Gastroesophageal sphincter (tissue), 4 donors: ENCODE measurements around the gene UNC5A. TPM values are rescaled to one million over a fixed set of nuclear protein-coding genes. Genes with fewer than 3 reads are reported as not detected.
"Not testable (repeated sequence)": the region's sequence is repeated elsewhere in the genome, so short reads cannot be mapped to it uniquely, and the experiment has no call there.

Source experiments
- ATAC-seq: fragments of 150-250 bp; one replicate; pipeline ENCODE4 v1.9.1; 2016; ENCODE audit warnings: mild to moderate bottlenecking, moderate library complexity
- H3K27ac ChIP-seq, 4 donors: fragments of 200-600 bp; sonication (generic) in 3 of 4; 1 replicate in 3 of 4; 2 replicates in 1 of 4; pipeline ENCODE4 v1.5.1; 2016 to 2019
- H3K27me3 ChIP-seq: fragments of 200-600 bp; sonication (generic); one replicate; pipeline ENCODE4 v1.5.1; 2019
- H3K36me3 ChIP-seq, 2 donors: fragments of 200-600 bp; sonication (generic); one replicate each; pipeline ENCODE4 v1.5.1; 2019; ENCODE audit warnings: control low read depth in 1 of 2
- H3K4me1 ChIP-seq, 3 donors: fragments of 200-600 bp; sonication (generic); 1 replicate in 2 of 3; 2 replicates in 1 of 3; pipeline ENCODE4 v1.5.1; 2016 to 2019; ENCODE audit warnings: control low read depth in 2 of 3
- H3K4me3 ChIP-seq, 2 donors: fragments of 200-600 bp; sonication (generic); one replicate each; pipeline ENCODE4 v1.5.1; 2019; ENCODE audit warnings: mild to moderate bottlenecking in 1 of 2, moderate library complexity in 1 of 2
- H3K9me3 ChIP-seq, 3 donors: fragments of 200-600 bp; sonication (generic); one replicate each; pipeline ENCODE4 v1.5.1; 2017 to 2019; ENCODE audit warnings: control low read depth in 2 of 3
- EP300 ChIP-seq: sonication (generic); formaldehyde crosslinking; IDR thresholded peaks from one replicate; pipeline ENCODE4 v1.6.1; 2017; ENCODE audit warnings: antibody characterized with exemption, mild to moderate bottlenecking
- POLR2A ChIP-seq, 2 donors: fragments of 450-650 bp; IDR thresholded peaks; one replicate each; pipeline ENCODE4 v1.6.1; 2017; ENCODE audit warnings: antibody characterized with exemption in 2 of 2, mild to moderate bottlenecking in 2 of 2, moderate library complexity in 1 of 2
- POLR2AphosphoS5 ChIP-seq: sonication (generic); formaldehyde crosslinking; IDR thresholded peaks from one replicate; pipeline ENCODE4 v1.6.1; 2017; ENCODE audit warnings: antibody characterized with exemption
- WGBS, 2 donors: methylation state at CpG; one replicate each; pipeline ENCODE4 v1.1.5; 2018; ENCODE audit warnings: low coverage in 1 of 2; 5-methylcytosine and 5-hydroxymethylcytosine counted together
- total RNA-seq, 4 donors: library from RNA; depleted of rRNA; stranded (reverse); fragments of >200 nt; gene quantifications; one replicate each; pipeline ENCODE4 v1.1.0, GENCODE V29; 2016
- TF ChIP-seq, protein P1 (sequence below), 4 experiments: fragments of 200-600 bp in 2 of 4; fragments of 450-650 bp in 2 of 4; sonication (generic) in 1 of 4; IDR thresholded peaks; one replicate each; pipeline ENCODE4 v1.5.1; 2017 to 2019; ENCODE audit warnings: antibody characterized with exemption in 4 of 4, mild to moderate bottlenecking in 2 of 4, moderate library complexity in 2 of 4

UNC5A gene
- total RNA-seq, 4 donors from 2014 or later: 0.27 TPM; not detected in 3

GRCh38 chr5:176869501-176870109 is 59.2 kb downstream of the UNC5A start:
- Histone ChIP-seq H3K27me3 (peaks cover 65% of the 10 kb centered on the region), H3K9me3 (no peaks in the 10 kb centered on the region), H3K27ac (no peak overlapping the region), H3K4me1 (no peaks in the 10 kb centered on the region), H3K4me3 (no peak overlapping the region), H3K36me3 (no peaks in the 10 kb centered on the region)
- no peak for TF ChIP-seq EP300
- TF ChIP-seq, protein P1, sequence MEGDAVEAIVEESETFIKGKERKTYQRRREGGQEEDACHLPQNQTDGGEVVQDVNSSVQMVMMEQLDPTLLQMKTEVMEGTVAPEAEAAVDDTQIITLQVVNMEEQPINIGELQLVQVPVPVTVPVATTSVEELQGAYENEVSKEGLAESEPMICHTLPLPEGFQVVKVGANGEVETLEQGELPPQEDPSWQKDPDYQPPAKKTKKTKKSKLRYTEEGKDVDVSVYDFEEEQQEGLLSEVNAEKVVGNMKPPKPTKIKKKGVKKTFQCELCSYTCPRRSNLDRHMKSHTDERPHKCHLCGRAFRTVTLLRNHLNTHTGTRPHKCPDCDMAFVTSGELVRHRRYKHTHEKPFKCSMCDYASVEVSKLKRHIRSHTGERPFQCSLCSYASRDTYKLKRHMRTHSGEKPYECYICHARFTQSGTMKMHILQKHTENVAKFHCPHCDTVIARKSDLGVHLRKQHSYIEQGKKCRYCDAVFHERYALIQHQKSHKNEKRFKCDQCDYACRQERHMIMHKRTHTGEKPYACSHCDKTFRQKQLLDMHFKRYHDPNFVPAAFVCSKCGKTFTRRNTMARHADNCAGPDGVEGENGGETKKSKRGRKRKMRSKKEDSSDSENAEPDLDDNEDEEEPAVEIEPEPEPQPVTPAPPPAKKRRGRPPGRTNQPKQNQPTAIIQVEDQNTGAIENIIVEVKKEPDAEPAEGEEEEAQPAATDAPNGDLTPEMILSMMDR (IDR thresholded peaks at IDR 0.05): no peak
- TF ChIP-seq POLR2AphosphoS5: no peak
- TF ChIP-seq POLR2A (IDR thresholded peaks at IDR 0.05): no peak
- ATAC-seq: no peak
- no CpG with 5 or more reads among the region's 38 CpGs for WGBS, 2 donors

DNA sequence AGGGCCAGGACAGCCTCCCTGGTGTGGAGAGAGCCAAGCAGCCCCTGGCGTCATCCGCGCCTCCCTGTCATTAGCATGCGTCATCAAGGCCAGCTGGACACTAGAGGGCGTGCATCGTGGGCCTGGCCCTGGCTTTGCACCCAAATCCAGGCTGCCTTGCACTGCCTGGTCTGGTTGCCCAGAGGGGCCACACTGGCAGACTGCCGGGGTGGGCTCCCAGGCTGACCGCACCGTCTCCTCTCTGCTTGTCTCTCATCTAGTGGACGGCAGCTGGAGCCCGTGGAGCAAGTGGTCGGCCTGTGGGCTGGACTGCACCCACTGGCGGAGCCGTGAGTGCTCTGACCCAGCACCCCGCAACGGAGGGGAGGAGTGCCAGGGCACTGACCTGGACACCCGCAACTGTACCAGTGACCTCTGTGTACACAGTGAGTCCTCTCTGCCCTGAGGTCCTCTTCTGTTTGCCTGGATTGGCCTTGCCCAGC is 59.8 kb downstream of the UNC5A start:
- WGBS, 2 donors: no CpG with 5 or more reads among the region's 17 CpGs
- Histone ChIP-seq H3K4me1 (no peaks in the 10 kb centered on the region), H3K27me3 (peaks cover 65% of the 10 kb centered on the region), H3K36me3 (no peaks in the 10 kb centered on the region), H3K4me3 (no peak overlapping the region), H3K27ac (no peak overlapping the region), H3K9me3 (no peaks in the 10 kb centered on the region)
- ATAC-seq: no peak
- TF ChIP-seq POLR2A (IDR thresholded peaks at IDR 0.05) (no peak), POLR2AphosphoS5 (no peak)
- TF ChIP-seq, protein P1 (IDR thresholded peaks at IDR 0.05): peak in 1 of 4 experiments; percentile 28

DNA sequence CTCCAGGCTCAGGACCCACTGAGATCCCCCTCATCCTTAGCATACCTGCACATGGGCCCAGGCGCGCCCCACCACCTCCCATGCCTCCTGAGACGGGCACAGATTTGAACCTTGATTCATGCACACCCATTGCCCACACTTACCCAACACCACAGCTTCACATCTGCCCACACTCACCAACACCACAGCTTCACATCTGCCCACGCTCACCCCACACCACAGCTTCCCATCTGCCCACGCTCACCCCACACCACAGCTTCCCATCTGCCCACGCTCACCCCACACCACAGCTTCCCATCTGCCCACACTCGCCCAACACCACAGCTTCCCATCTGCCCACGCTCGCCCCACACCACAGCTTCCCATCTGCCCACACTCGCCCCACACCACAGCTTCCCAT is 60.3 kb downstream of the UNC5A start:
- H3K9me3 ChIP-seq, H3K36me3 ChIP-seq, H3K27ac ChIP-seq, H3K4me1 ChIP-seq, H3K4me3 ChIP-seq, ATAC-seq: not testable (repeated sequence)
- H3K27me3 ChIP-seq: peaks cover 65% of the 10 kb centered on the region
- WGBS, 2 donors: 87 to 93% methylated on average over 3 to 8 of the region's 10 CpGs

- not testable (repeated sequence) for H3K4me1 ChIP-seq, H3K27ac ChIP-seq, H3K4me3 ChIP-seq, H3K9me3 ChIP-seq, ATAC-seq, H3K36me3 ChIP-seq
- peaks cover 65% of the 10 kb centered on the region for H3K27me3 ChIP-seq
- 75% methylated on average over 2 of the region's 2 CpGs; no CpG with 5 or more reads in 1 of the 2 donors for WGBS, 2 donors
Observed at GRCh38 chr5:176872586-176872985, 62.2 kb downstream of the UNC5A start.

GRCh38 chr5:176873011-176873410 is 62.7 kb downstream of the UNC5A start:
- not testable (repeated sequence) for H3K4me1 ChIP-seq

GRCh38 chr5:176873541-176874172 is 63.3 kb downstream of the UNC5A start:
- Histone ChIP-seq H3K4me1 (no peaks in the 10 kb centered on the region), H3K36me3 (no peaks in the 10 kb centered on the region), H3K27ac (no peak overlapping the region), H3K9me3 (no peaks in the 10 kb centered on the region), H3K27me3 (peaks cover 65% of the 10 kb centered on the region), H3K4me3 (no peak overlapping the region)
- TF ChIP-seq POLR2AphosphoS5 (no peak), POLR2A (IDR thresholded peaks at IDR 0.05) (no peak), EP300 (no peak)
- TF ChIP-seq, protein P1 (IDR thresholded peaks at IDR 0.05): no peak
- ATAC-seq: no peak
- WGBS, 2 donors: 18% methylated on average over 2 of the region's 16 CpGs; no CpG with 5 or more reads in 1 of the 2 donors

More at GRCh38 chr5:176873011-176873410, 62.7 kb downstream of the UNC5A start:
- not testable (repeated sequence) for H3K27ac ChIP-seq, H3K36me3 ChIP-seq, H3K4me3 ChIP-seq, ATAC-seq, H3K9me3 ChIP-seq
- WGBS, 2 donors: 66 to 86% methylated on average over 1 to 2 of the region's 2 CpGs
- H3K27me3 ChIP-seq: peaks cover 65% of the 10 kb centered on the region
